Embryonic facial prominence (tissue), 1 donor: ENCODE data around the gene NKRF.

Experiments used
- DNase-seq: peaks from one replicate; pipeline ENCODE4 v3.0.0-alpha.2; 2016; ENCODE audit errors: extremely low spot score

NKRF gene

GRCh38 chrX:119614776-119615175 is 8.6 kb upstream of the NKRF start:
- DNase-seq = no peak

- no peak for DNase-seq
Measured at GRCh38 chrX:119607018-119607389, 780 bp upstream of the NKRF start.

GRCh38 chrX:119605464-119606279 is 552 bp downstream of the NKRF start:
- peak; percentile 7 for DNase-seq

GRCh38 chrX:119604766-119605463 is 1.3 kb downstream of the NKRF start:
- no peak for DNase-seq

GRCh38 chrX:119602701-119603255 is 3.4 kb downstream of the NKRF start:
- no peak for DNase-seq

- no peak for DNase-seq
Measured at GRCh38 chrX:119589810-119590209, 16.4 kb downstream of the NKRF start.

- no peak for DNase-seq
Measured at GRCh38 chrX:119583431-119584059, 22.7 kb downstream of the NKRF start.

- no peak for DNase-seq
Measured at GRCh38 chrX:119579414-119579813, 26.8 kb downstream of the NKRF start.

GRCh38 chrX:119574394-119575266 is 31.6 kb downstream of the NKRF start, which contains the start of gene UBE2A:
Gene UBE2A (plus strand): TSS chrX:119574563. CDS start chrX:119574712, 149 bp downstream.
- peak; percentile 76 for DNase-seq

GRCh38 chrX:119573840-119574393 is 32.3 kb downstream of the NKRF start:
- no peak for DNase-seq

GRCh38 chrX:119573222-119573621 is 33.0 kb downstream of the NKRF start:
- no peak for DNase-seq

- no peak for DNase-seq
Measured at GRCh38 chrX:119570351-119570835, 35.8 kb downstream of the NKRF start.

- peak; percentile 86 for DNase-seq
Measured at GRCh38 chrX:119565107-119565663, 41.0 kb downstream of the NKRF start, which contains the start of gene STEEP1. Gene STEEP1 (minus strand): TSS chrX:119565409. CDS start chrX:119565355, 54 bp downstream.

GRCh38 chrX:119552508-119552907 is 53.7 kb downstream of the NKRF start:
- DNase-seq = no peak

GRCh38 chrX:119549327-119550016 is 56.8 kb downstream of the NKRF start:
- no peak for DNase-seq

- DNase-seq = no peak
Measured at GRCh38 chrX:119541188-119541587, 65.0 kb downstream of the NKRF start.

- no peak for DNase-seq
Measured at GRCh38 chrX:119539872-119540271, 66.4 kb downstream of the NKRF start.
